HS-27A (cell line): ENCODE measurements around the gene EXOC3L4.

Source experiments
- DNase-seq: peaks from one replicate; pipeline ENCODE4 v3.0.0-alpha.2; 2012; ENCODE audit warnings: low read depth, missing footprints

The EXOC3L4 gene

GRCh38 chr14:103091041-103091882 lies 3.3 kb upstream of the EXOC3L4 start:
- DNase-seq = no peak

DNA sequence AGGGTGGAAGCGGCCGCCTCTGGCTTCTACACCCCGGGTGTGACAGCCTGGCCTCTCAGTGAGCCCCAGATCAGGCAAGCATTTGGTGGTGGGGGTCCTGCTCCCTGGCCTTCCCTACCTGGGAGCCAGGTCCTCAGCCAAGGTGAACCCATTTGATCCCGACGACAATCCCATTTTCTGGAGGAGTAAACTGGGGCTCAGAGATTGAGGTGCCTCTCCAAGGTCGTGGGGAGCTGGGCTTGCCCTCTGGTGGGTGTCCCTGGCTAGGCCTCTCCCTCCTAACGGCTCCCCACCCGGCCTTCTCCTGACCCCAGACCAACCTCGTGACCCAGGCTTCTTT lies 2.7 kb upstream of the EXOC3L4 start:
- DNase-seq = no peak

DNA sequence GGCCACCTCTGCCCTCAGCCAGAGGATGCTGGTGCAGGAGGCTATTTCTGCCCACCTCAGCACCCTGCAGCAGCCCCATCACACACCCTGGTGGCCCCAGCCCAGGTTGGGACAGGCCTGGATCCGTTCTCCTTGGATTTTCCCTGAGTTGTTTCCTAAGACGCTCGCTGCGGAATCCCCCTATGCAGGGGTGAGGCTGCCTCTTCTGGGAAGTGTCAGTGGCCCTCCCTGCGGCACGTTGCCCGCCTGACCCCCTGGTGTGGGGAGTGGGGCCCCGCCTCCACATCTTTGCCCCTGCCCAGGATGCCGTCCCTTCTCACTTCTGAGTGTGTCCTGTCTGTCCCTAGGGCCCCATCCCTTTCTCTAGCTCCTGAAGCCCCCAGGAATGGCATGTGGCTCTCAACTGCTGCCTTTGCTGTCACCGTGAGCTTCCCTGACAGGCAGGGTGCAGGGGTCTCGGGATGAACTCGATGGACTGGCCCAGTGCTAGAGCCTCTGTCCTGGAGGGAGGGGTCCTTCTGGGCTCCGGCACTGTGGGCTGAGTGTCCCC lies 594 bp upstream of the EXOC3L4 start:
- DNase-seq = no peak

DNA sequence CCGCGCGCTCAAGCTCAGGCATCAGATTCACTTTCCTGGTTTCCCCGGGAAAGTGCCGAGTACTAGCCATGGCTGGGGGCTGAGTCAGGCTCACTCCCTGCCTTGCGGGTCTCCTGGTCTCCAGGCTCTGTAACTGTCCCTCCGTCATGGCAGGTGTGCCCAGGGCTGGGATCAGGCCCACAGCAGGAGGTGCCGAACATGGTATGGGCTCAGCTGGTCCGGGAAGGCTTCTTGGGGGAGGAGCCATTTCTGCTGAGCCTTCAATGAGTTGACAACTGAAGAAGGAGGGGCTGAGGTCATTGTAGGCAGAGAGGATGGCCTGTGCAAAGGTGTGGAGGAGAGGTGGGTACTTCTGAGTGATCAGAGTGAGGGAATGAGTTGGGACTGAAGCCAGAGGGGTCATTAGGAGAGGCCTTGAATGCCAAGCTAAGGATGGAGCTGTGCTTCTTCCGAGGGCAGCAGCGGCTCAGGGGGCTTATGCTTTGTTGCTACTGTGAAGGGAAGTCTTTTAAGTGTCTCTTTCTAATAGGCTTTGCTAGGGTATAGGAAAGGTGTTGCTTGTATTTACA lies 769 bp downstream of the EXOC3L4 start:
- DNase-seq = no peak

- no peak for DNase-seq
These were observed 1.9 kb downstream of the EXOC3L4 start for GRCh38 chr14:103096387-103096786.

- no peak for DNase-seq
These were observed 2.9 kb downstream of the EXOC3L4 start for GRCh38 chr14:103097244-103097993.

- DNase-seq = no peak
These were observed 3.8 kb downstream of the EXOC3L4 start for GRCh38 chr14:103097994-103098957.

- no peak for DNase-seq
These were observed 4.7 kb downstream of the EXOC3L4 start for GRCh38 chr14:103099081-103099732.

GRCh38 chr14:103099733-103100280 lies 5.3 kb downstream of the EXOC3L4 start:
- no peak for DNase-seq

- DNase-seq = no peak
These were observed 6.0 kb downstream of the EXOC3L4 start for GRCh38 chr14:103100281-103101121.

DNA sequence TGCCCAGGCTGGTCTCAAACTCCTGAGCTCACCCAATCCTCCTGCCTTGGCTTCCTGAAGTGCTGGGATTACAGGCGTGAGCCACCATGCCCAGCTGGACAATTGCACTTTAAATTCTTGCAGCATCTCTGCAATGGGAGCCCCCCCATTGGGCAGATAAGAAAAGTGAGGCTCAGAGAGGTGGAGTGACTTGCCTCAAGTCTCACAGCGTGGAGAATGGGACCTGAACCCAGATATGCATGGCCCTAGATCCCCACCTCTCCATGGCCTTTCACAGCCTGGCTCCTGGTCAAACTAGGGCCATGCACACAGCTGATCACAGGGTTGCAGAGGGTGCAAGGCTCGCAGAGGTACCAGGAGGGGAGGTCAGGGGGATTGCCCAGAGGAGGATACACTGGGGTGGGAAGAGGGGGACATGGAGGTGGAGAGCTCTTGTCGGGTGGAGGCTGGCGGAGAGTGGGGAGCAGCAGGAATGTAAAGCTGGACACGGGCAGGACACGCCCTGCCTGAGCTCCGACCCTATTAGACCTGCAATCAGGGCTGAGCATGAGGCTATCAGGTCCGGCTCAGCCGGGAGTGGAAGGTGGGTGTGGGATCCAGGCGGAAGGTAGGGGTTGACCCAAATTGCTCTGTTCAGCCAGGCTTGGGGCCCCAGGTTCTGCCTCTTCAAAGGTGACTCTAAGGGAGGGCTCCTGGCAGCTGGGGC lies 6.9 kb downstream of the EXOC3L4 start:
- no peak for DNase-seq

GRCh38 chr14:103101963-103102688 lies 7.6 kb downstream of the EXOC3L4 start:
- DNase-seq = no peak

- DNase-seq = no peak
These were observed 8.2 kb downstream of the EXOC3L4 start for GRCh38 chr14:103102689-103103260.

- DNase-seq = no peak
These were observed 9.2 kb downstream of the EXOC3L4 start for GRCh38 chr14:103103461-103104388.

DNA sequence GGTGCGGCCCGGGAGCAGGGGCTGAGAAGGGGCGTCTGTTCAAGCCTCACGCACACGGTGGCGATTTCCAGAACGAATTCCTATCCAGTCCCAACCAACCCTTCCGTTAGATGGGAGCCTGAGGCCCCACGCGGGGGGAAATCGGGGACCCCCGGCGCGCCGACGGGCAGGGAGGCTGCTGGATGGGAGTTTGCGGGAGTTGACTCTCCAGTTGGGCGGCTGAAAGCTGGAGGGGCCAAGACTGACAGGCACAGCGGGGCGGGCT lies 9.8 kb downstream of the EXOC3L4 start:
- DNase-seq = no peak

DNA sequence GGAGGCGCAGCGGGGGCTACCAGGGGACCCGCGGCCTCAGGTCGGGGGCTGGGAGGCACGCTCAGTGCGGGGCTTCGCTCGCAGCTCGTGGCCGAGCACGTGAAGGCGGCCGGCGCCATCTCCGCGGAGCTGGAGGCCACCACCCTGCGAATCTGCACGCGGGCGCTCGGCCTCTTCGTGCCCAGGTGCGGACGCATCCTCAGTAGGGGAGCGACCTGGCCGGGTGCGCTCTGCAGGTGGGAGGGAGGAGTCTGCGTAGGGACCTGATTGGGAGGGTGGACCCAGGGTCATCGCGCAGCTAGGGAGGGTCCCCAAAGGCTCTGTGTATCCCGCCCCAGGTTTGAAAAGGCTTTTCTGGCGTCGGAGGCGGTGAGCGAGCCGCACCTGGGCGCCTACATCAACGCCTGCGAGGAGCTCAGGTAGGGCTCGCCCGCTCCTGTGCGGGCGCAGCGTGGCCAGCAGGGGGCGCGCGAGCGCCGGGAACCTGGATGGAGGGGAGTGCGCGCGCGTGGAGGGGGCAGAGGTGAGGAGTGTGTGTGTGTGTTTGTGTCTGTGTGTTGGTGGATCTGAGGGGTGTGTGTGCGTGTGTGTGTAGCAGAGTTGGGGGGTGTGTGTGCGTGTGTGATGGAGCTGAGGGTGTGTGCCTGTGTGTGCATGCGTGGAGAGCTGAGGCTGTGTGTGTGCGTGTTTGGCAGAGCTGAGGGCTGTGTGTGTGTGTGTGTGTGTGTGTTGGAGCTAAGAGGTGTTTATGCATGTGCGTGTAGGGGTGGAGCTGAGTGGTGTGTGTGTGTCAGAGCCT lies 10.3 kb downstream of the EXOC3L4 start:
- DNase-seq = no peak
